ENCODE results near the gene ARVCF. TPM values are rescaled to one million over a fixed set of nuclear protein-coding genes. Genes with fewer than 3 reads are reported as not detected.
A peak's percentile ranks its signal among the peaks of the same experiment; 100 is the strongest.

The ARVCF gene
- total and polyA plus RNA-seq, 9 of the 15 experiments (the other 6 are each of a cell fraction or from before 2014, with no cell fraction given) = 0.03 to 97.4 (median 15.6) TPM

- WGBS (ENCODE audit: insufficient coverage, low coverage, missing lambda C conversion rate) = 72% methylated on average over 10 of the region's 10 CpGs
- ATAC-seq = no peak
- BruUV-seq (replicated peaks) = TSS peak; percentile 42
- no peak for TF ChIP-seq CBX8 (IDR thresholded peaks at IDR 0.05; ENCODE audit: borderline replicate concordance, extremely low read depth, low read depth, low read length, poor library complexity, severe bottlenecking)
- TF ChIP-seq ELK3 (CRISPR knock-in tag; IDR thresholded peaks at IDR 0.05) = no peak
- TF ChIP-seq, protein P1, sequence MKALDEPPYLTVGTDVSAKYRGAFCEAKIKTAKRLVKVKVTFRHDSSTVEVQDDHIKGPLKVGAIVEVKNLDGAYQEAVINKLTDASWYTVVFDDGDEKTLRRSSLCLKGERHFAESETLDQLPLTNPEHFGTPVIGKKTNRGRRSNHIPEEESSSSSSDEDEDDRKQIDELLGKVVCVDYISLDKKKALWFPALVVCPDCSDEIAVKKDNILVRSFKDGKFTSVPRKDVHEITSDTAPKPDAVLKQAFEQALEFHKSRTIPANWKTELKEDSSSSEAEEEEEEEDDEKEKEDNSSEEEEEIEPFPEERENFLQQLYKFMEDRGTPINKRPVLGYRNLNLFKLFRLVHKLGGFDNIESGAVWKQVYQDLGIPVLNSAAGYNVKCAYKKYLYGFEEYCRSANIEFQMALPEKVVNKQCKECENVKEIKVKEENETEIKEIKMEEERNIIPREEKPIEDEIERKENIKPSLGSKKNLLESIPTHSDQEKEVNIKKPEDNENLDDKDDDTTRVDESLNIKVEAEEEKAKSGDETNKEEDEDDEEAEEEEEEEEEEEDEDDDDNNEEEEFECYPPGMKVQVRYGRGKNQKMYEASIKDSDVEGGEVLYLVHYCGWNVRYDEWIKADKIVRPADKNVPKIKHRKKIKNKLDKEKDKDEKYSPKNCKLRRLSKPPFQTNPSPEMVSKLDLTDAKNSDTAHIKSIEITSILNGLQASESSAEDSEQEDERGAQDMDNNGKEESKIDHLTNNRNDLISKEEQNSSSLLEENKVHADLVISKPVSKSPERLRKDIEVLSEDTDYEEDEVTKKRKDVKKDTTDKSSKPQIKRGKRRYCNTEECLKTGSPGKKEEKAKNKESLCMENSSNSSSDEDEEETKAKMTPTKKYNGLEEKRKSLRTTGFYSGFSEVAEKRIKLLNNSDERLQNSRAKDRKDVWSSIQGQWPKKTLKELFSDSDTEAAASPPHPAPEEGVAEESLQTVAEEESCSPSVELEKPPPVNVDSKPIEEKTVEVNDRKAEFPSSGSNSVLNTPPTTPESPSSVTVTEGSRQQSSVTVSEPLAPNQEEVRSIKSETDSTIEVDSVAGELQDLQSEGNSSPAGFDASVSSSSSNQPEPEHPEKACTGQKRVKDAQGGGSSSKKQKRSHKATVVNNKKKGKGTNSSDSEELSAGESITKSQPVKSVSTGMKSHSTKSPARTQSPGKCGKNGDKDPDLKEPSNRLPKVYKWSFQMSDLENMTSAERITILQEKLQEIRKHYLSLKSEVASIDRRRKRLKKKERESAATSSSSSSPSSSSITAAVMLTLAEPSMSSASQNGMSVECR (CRISPR knock-in tag; IDR thresholded peaks at IDR 0.05) = no peak
- no peak for TF ChIP-seq MYC (IDR thresholded peaks at IDR 0.05; ENCODE audit: low read depth, low read length)
- 0 out of 2 replicates have a peak, but pooled peaks have one; percentile 61 for TF ChIP-seq MYC (CRISPR knock-in tag; IDR thresholded peaks at IDR 0.05; ENCODE audit: borderline replicate concordance, low read depth)
- peak; percentile 20 for TF ChIP-seq SETDB1 (IDR thresholded peaks at IDR 0.05; ENCODE audit: low read length)
- TF ChIP-seq CHD1 (IDR thresholded peaks at IDR 0.05; ENCODE audit: low read length) = peak; percentile 34
- 0 out of 2 replicates have a peak, but pooled peaks have one; percentile 29 for TF ChIP-seq SRSF3 (IDR thresholded peaks at IDR 0.05; ENCODE audit: insufficient read depth, low read length)
- peak; percentile 73 for TF ChIP-seq WHSC1 (IDR thresholded peaks at IDR 0.05; ENCODE audit: low read length)
- TF ChIP-seq HNRNPLL (IDR thresholded peaks at IDR 0.05; ENCODE audit: low read depth, low read length, poor library complexity, severe bottlenecking) = peak; percentile 2
- TF ChIP-seq, protein P2, sequence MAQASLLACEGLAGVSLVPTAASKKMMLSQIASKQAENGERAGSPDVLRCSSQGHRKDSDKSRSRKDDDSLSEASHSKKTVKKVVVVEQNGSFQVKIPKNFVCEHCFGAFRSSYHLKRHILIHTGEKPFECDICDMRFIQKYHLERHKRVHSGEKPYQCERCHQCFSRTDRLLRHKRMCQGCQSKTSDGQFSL (CRISPR knock-in tag; IDR thresholded peaks at IDR 0.05) = no peak
- TF ChIP-seq, protein P2 (tag; IDR thresholded peaks at IDR 0.05) = 0 out of 4 replicates have a peak, but pooled peaks of 1 of the 2 experiments have one; percentile 20
Observed at GRCh38 chr22:20015187-20015625, 1.4 kb downstream of the ARVCF start.

More at GRCh38 chr22:20015187-20015625, 1.4 kb downstream of the ARVCF start:
- Histone ChIP-seq H3K27me3 (ENCODE audit: control insufficient read depth in 2 of 2, insufficient read depth in 2 of 2, low read length in 2 of 2) (peaks cover 0 to 8% of the 10 kb centered on the region in 2 experiments; a peak in 2 of 5 replicates), H3K4me3 (no peak overlapping the region; the same call in 1 of the 2 replicates), H3K9me3 (replicated peaks; ENCODE audit: control insufficient read depth, insufficient read depth, low read depth, low read length) (no peaks in the 10 kb centered on the region), H2AFZ (ENCODE audit: low read depth, low read length) (no peak overlapping the region), H3K9me1 (ENCODE audit: control insufficient read depth, insufficient read depth, low read length) (peaks cover 25% of the 10 kb centered on the region), H4K20me1 (replicated peaks; ENCODE audit: control insufficient read depth, insufficient read depth, low read length) (peaks cover 5% of the 10 kb centered on the region; the same call in 1 of the 2 replicates), H3K36me3 (ENCODE audit: control insufficient read depth, insufficient read depth, low read length) (peaks cover 13% of the 10 kb centered on the region; the same call in 2 of the 3 replicates), H3K4me1 (replicated peaks in 1 of 2; ENCODE audit: control insufficient read depth in 2 of 2, insufficient read depth in 2 of 2, low read length in 2 of 2) (peaks cover 48 to 74% of the 10 kb centered on the region in 2 experiments), H3K9ac (ENCODE audit: insufficient read depth in 1 of 2, low read depth in 2 of 2, low read length in 2 of 2) (peak overlapping the region; percentile 59 to 87), H3K4me2 (ENCODE audit: insufficient read depth, low read length) (peak overlapping the region; percentile 85), H3K27ac (ENCODE audit: extremely low read depth, low read depth, low read length) (no peak overlapping the region), H3K79me2 (ENCODE audit: control insufficient read depth, insufficient read depth, low read length) (peaks cover 39% of the 10 kb centered on the region)
- ChIA-PET POLR2A (interaction anchor here (0.5 to 10.0 kb wide), 24 partner anchors 7 to 214 kb away, joined by 3 to 120 read pairs (median 4); partner anchors contain the start of genes TANGO2 and TRMT2A), CTCF (ENCODE audit: low intra/inter-chr PET ratio) (interaction anchor here (1.5 to 5.7 kb wide), 2 partner anchors 45 kb away, joined by 6 to 109 read pairs; no protein-coding TSS in a partner anchor)
- in situ Hi-C loops (cut with MboI) (no loop called here), intact Hi-C loops (cut with micrococcal nuclease) (no loop called here)
- peak in 1 of 4 experiments; percentile 66 for DNase-seq (ENCODE audit: extremely low read depth in 1 of 4, low spot score in 3 of 4)
- no peak for FAIRE-seq

All from K562 (cell line).